NOMO-1 treated with DMSO at 0.1 percent for 48 hours (cell line): ENCODE measurements around the gene DOCK1.

Experiments used
- DNase-seq: peaks from one replicate; lab custom pipeline; 2025; ENCODE audit not compliant: unreplicated experiment; lab: John Stamatoyannopoulos, UW

The DOCK1 gene

GRCh38 chr10:127157506-127158200 lies 252.4 kb downstream of the DOCK1 start:
- no peak for DNase-seq

GRCh38 chr10:127158662-127159061 lies 253.4 kb downstream of the DOCK1 start:
- no peak for DNase-seq

- no peak for DNase-seq
Observed at GRCh38 chr10:127159648-127160245, 254.5 kb downstream of the DOCK1 start.

GRCh38 chr10:127161482-127161881 lies 256.3 kb downstream of the DOCK1 start:
- DNase-seq = no peak

GRCh38 chr10:127162841-127163240 lies 257.6 kb downstream of the DOCK1 start:
- DNase-seq = no peak

GRCh38 chr10:127168261-127168660 lies 263.0 kb downstream of the DOCK1 start:
- no peak for DNase-seq

GRCh38 chr10:127174866-127175265 lies 269.6 kb downstream of the DOCK1 start:
- DNase-seq = no peak

GRCh38 chr10:127175357-127176110 lies 270.3 kb downstream of the DOCK1 start:
- peak; percentile 0 for DNase-seq

GRCh38 chr10:127176649-127177048 lies 271.4 kb downstream of the DOCK1 start:
- DNase-seq = no peak

- no peak for DNase-seq
Observed at GRCh38 chr10:127179612-127180250, 274.5 kb downstream of the DOCK1 start.

- DNase-seq = no peak
Observed at GRCh38 chr10:127182161-127182560, 276.9 kb downstream of the DOCK1 start.

GRCh38 chr10:127184582-127184981 lies 279.4 kb downstream of the DOCK1 start:
- DNase-seq = no peak

GRCh38 chr10:127186813-127187212 lies 281.6 kb downstream of the DOCK1 start:
- no peak for DNase-seq

- DNase-seq = no peak
Observed at GRCh38 chr10:127189226-127189625, 284.0 kb downstream of the DOCK1 start.

GRCh38 chr10:127190427-127190826 lies 285.2 kb downstream of the DOCK1 start:
- no peak for DNase-seq

- DNase-seq = no peak
Observed at GRCh38 chr10:127193125-127193524, 287.9 kb downstream of the DOCK1 start.

- no peak for DNase-seq
Observed at GRCh38 chr10:127194111-127194510, 288.9 kb downstream of the DOCK1 start.

- DNase-seq = no peak
Observed at GRCh38 chr10:127194599-127194998, 289.4 kb downstream of the DOCK1 start.

- DNase-seq = no peak
Observed at GRCh38 chr10:127195041-127195506, 289.8 kb downstream of the DOCK1 start.

- no peak for DNase-seq
Observed at GRCh38 chr10:127195571-127196281, 290.5 kb downstream of the DOCK1 start.
